HG03342 (cell line): ENCODE measurements around the gene IGBP1.
A peak's percentile ranks its signal among the peaks of the same experiment; 100 is the strongest.
"Not testable (repeated sequence)": the region's sequence is repeated elsewhere in the genome, so short reads cannot be mapped to it uniquely, and the experiment has no call there.

Source experiments
- ATAC-seq: cut with Tn5 transposase; IDR thresholded peaks from one replicate; pipeline ENCODE4 v1.9.1; 2021; ENCODE audit warnings: mild to moderate bottlenecking, moderate library complexity; ENCODE audit not compliant: unreplicated experiment

Gene IGBP1

DNA sequence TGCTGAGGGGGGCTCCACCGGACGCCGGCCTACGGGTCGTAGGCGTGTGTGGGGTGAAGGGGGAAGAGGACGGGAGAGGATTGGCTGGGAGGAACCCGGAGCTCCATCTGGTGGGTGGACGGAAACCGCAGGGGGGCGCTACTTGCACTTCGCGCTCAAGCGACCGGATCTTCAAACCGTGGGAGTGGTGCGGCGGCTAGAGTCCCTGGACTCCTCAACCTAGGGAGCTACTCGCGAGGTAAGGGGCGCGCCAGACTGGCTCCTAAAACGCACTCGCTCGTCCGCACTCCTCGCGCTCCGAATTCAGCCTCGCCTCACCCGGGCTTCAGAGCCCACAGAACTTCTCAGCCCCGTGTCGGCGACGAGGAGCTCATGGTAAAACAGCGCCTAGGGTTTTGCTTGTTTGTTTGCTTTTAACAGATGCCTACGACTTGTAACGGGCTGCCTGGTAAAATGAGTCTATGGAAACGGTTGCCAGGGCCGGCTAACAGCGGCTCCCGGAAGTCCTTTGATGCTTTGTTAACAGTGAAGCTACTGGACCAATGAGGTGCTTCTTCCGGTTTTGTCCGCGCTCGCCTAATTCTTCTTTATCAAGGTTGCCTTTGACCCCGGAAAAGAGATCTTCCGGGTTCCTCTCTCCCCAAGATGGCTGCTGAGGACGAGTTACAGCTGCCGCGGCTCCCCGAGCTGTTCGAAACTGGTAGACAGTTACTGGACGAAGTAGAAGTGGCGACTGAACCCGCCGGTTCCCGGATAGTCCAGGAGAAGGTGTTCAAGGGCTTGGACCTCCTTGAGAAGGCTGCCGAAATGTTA lies at the start of gene IGBP1:
Gene IGBP1 (plus strand): TSS at position 145 of the 813 bp plus-strand sequence. CDS start 501 bp downstream, at position 646.
- ATAC-seq: peak; percentile 84

DNA sequence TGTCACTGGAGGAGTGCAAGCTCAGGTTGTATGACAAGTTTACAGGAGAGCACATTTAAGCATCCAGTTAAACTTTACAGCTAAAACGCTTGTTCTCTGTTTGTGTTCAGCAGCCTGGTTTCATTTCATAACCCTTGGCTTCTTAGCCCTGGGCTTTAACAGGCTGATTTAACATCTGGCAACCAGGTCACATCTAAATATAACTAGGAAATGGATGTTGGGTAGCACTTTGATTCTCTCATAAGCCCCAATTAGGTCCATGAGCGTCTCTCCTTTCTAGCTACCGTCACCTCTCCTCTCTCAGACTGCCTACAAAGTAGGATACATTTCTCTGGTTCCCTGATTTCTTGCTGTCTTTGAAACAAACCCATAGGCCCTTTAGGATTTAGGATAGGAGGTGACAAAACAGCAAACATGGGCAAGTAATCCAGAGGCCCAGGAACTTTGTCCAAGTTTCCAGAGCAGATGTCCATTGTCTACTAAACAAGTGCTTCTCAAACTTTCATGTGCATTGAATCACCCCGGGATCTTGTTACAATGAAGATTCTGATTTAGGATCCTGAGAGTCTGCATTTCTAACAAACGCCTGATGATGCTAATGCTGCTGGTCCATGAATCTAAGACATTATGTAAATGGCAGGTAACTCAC lies 48.5 kb upstream of the IGBP1 start:
- no peak for ATAC-seq

DNA sequence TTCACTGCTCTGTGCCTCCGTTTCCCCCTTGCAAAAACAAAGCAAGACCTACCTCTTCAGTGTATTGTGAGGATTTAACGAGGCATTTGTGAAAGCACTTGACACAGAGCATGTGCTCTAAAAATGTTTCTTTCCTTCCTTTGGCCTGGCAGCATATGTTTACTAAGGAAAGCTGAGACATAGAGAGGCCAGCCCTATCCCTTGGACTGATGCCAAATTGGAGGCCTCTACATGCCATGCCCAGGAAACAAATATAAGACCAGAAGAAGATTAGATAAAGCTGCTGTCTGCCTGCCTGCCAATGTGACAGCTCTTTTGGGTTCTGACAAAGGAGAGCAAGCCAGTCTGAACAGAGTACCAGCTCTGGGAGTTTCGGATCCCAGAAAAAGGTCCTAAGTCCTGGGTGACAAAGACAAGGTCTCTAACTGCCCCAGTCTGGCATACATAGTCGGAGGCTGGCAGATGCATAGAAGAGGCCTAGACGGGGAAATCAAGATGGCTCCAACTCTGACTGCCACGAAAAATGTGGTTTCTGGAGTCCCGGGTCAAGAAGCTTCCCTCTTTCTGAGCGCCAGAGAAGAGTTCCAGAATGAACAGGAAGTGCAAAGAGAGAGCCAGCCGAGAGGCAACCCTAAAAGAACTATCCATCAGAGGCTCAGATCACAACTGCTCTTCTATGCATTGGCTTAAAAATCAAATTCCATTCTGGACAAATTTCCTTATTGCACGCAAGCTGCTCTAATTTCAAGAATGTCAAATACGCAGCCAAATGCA lies 45.2 kb upstream of the IGBP1 start:
- no peak for ATAC-seq

DNA sequence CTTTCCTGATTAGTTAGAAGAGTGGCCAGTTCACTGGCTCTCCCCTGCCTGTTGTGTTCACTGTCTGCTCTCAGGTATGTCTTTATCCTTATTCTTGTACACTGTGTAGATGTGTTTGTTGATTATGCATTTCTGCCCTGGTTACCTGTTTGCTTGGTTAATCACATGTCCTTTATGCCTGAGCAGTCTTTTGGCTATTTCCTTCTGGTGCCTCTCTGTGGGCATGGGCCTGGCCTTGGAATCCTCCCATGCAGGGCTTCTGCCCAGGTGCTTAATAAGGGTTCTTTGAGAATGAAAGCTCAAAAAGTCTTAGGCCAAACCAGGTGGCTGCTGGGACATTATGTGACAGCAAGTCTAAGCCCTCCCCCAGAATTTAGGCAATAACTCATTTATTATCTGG lies 44.5 kb upstream of the IGBP1 start:
- ATAC-seq: no peak

DNA sequence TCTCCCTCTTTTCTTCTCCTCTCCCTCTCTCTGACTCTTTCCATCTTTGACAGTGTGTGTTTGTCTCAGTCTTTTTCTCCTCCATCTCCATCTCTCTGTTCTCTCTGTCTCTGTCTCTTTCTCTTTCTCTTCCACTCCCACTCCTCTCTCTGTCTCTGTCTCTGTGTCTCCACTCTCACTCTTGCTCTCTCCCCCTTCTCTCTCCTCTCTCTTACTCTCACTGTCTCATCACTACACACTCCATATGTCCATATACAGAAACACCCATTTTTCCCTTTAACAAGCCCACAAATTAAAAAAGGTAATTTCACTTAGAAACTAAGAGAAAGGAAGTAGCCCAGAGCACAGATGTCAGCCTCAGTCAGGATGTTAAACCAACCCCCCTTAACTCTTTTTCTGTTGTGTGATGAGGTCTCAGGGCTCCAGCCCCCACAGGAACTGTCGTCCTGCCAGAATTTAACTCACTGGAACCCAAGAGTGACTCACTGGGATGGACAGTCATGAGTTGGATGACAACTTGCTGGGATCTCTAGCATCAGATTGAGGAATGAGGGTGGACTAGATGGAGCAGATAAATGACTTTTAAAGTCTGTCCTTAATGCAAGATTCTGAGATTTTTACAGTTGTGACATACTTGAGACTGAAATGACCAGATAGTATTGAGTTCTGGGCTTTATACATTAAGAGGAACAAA lies 43.5 kb upstream of the IGBP1 start:
- ATAC-seq: no peak

DNA sequence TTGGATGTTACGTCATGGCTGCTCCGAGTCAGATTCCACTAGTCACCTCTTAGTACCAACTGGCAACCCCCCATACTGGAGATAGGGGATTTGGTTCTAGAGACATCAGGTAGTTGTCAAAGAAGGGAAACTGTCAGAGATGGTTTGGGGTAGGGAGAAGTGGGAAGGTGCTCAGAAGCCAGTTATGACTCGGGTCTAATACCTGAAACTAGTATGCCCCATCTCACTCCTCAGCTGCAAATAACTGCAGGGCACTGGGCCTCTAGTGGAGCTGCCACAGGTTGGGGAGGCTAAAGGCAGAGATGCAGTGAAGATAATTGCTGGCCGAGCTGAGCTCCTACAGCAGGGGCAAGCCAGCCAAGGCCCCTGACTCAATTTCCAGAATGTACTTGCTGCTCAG lies 41.0 kb upstream of the IGBP1 start:
- ATAC-seq: no peak

DNA sequence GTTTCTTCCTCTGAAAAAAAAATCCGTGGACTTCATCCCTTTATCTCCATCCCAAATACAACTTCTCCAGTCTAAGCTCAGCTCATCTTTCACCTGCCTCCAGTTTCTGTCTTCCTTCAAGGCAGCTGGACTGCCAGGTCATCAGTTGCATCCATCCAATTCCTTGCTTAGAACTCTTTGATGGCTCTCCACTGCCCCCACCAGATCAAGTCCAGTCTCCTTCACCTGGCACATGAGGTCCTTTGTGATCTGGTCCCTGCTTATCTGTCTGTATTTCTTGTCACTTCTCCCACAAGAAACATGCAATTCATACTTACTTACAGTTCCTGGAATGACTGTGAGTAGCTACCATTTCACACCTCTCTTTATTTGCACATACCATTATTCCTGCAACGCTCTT lies 37.2 kb upstream of the IGBP1 start:
- no peak for ATAC-seq

DNA sequence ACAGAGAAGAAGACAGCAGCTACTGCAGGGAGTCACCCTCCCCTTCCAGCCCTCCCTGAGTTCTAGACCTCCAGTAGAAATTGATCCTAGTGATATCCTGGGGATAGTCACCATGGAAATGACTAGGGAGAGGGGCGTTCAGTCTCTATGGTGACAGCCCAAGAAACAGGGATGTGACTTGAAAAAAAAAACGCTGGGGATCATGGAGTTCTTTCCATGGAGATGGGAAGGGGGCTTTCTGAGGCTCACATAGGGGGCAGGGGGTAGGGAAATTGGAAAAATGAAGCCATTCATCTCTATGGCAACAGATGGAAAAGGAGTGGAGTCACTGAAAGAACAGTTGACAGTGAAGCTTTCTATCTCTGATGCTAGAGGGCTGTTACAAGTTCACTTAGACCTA lies 28.0 kb upstream of the IGBP1 start:
- no peak for ATAC-seq

DNA sequence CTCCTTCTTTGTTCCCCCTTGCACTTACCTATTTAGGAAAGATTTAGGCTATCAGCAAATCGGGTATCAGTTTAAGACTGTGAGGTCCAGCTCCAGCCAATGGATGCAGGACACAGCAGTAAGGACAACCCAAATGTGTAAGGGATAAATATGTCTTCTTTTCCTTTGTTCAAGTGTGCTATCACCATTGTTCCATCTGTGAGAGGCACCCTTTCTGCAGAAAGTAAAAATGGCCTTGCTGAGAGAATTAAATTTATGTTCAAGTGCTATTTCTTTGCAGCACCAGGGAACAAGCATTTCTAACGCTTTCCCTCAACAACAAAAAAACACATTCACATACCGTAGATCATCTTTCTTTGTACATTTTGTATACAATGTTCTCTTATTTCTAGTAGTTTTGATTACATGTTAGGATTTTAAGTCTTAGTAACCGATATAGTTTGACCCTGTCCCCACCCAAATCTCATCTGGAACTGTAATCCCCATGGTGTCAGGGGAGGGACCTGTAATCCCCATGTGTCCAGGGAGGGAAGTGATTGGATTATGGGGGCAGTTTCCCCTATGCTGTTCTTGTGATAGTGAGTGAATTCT lies 21.7 kb upstream of the IGBP1 start:
- not testable (repeated sequence) for ATAC-seq

DNA sequence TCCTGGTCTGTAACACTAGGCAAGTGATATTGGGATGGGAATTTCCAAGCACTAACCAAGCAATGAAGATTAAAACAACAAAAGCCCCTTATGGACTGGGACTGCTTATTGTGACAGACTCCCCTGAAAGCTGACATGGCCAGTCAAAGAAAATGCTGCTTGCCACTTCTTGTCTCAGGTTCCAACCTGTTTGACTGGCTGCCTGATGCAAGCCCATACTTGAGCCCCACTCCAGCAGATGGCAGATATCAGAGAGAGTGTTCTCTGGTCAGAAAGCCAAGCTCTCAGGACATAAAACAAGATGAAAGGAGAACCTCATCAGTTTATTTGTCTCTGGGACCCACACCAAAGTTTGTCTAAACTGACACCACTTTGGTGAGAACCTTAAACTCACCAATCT lies 15.5 kb upstream of the IGBP1 start:
- no peak for ATAC-seq

DNA sequence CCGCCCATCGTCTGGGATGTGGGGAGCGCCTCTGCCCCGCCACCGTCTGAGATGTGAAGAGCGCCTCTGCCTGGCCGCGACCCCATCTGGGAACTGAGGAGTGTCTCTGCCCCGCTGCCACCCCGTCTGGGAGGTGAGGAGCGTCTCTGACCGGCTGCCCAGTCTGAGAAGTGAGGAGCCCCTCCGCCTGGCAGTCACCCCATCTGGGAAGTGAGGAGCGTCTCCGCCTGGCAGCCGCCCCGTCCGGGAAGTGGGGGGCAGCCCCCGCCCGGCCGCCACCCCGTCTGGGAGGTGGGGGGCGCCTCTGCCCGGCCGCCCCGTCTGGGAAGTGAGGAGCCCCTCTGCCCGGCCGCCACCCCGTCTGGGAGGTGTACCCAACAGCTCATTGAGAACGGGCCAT lies 10.2 kb upstream of the IGBP1 start:
- not testable (repeated sequence) for ATAC-seq

DNA sequence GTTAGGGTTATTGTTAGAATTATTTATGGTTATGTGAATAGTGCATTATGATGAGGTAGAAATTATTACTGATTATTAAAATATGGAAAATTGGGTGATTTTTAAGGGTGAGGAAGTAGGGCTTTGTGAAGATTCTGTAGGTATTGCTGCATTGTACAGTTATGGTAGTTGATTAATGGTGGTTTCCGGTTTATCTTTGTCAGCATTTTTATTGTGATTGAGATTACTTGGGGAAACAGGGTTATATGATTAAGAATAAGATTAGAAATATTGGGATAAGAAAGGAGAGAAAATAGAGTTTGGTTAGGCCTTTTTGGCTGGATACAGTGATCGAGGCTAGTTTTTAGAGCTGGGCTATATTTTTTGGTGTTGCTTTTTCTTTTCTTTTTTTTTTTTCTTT lies 8.6 kb upstream of the IGBP1 start:
- no peak for ATAC-seq

DNA sequence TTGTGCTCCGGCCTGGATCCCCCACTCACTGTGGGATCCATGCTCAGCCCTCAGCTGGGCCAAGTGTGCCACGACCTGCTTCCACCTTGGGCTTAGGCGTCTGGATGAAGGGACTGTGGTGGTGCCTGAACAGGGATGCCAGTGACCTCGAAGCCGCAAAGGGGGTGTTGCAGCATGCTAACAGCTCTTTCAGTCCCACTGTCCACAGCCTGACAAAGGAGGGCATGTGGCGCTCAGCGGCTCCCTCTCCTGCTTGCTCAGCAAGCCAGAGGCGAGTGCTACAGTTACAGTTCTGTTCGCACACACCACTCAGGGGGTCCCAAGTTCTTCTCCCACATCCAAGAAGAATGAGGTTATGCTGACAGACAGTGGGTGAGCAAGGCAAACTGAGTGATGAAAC lies 5.2 kb upstream of the IGBP1 start:
- ATAC-seq: no peak

DNA sequence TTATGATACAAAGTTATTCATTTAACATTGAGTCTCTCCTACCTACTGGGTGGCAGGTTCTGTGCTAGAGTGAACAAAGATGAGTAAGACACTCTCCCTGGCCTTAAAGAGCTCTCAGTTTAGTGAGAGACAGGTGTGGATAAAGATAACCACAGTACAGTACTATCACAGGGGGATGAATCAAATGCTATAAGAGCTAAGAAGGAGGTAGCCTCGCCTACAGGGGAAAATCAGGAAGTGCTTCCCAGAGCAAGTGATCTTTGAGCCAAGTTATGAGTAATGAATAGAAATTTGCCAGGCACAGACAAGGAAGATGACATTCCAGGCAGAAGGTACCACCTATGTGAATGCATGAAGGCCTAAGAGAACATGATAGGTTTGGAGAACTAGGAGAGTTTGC lies 3.4 kb upstream of the IGBP1 start:
- ATAC-seq: no peak

DNA sequence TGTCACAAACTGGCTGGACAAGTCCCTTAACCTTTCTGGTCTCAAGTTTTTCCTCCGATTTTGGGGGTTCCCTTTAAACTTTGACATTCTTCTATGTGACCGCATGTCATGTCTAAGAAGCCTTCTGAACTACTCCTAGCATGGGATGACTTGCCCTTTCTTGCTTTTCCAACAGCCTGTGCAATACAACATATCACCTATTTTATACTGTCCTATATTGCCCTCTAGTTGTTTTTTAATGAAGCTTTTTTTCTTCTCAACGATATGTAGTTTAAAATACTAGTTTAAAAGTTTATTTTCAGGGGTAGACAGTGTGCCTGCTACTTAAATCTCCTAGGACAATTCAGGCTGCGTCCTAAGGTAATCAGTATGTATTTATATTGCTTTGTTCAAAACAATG lies 1.0 kb upstream of the IGBP1 start:
- no peak for ATAC-seq

DNA sequence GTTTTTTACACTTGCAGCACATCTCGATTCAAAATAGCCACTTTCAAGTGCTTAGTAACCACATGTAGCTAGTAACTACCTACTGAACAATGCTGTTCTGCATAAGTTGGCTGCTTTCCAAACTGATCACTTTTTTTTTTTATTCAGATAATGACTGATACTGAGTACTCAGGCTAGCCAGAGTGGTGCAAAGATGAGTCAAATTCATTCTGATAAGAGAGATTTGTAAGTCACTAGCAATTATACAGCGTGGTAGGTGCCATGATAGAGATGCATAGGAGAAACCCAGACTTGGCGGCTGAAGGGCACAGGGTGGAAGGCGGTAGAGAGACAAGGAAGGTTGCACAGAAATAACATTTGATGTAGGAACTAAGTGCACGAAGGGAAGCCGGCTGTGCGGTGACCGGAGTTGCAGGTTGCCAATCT lies 357 bp upstream of the IGBP1 start:
- no peak for ATAC-seq

DNA sequence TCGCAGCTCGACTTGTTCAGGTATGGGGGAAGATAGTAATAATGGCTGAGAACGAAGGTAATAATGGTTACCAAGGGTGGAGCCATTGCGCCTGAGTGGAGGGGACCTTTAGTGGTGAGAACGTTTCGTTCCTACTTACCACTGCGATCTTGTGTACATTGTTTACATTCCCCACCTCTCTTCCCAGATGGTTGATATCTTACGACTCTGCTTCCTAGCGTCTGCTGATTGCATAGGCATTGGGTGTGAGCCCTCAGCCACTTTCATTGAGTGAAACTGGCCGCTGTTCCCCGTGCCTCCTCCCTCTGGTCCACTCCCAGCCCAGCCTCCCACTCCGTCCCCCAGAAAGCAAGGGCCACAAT lies 850 bp downstream of the IGBP1 start:
- ATAC-seq: peak; percentile 10

DNA sequence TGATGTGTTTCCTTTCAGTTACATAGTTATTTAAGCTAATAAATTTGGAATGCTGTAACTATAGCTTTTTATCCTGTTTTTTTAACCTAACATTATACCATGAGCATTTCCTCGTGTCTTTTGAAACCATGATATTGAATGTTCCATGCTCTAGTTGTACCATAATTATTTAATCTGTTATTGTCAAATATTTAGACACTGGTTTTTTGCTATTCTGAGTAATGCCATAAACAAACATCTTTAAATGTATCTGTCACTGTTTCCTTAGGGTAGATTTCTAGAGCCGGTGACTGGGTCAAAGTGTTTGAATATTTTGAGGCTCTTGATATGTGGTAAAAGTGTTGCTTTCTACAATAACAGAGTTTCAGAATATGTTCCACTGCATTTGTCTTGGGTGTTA lies 5.4 kb downstream of the IGBP1 start:
- no peak for ATAC-seq

DNA sequence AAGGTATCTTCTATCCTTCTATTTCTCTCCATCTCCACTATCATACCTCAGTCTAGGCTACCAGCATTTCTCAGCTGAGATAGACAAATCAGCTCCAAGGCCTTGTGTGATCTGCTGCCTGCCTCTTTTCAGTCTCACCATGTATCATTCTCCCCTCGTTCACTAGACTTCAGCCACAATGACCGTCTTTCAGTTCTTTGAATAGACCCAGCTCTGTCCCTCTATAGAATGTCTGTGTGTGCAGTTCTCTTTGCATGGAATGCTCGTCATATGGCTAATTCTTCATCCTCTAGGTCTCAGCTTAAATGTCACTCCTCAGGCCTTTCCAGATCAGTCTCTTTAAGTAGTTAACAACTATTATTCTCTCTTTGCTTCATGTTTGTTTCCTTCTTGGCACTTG lies 6.5 kb downstream of the IGBP1 start:
- ATAC-seq: no peak

DNA sequence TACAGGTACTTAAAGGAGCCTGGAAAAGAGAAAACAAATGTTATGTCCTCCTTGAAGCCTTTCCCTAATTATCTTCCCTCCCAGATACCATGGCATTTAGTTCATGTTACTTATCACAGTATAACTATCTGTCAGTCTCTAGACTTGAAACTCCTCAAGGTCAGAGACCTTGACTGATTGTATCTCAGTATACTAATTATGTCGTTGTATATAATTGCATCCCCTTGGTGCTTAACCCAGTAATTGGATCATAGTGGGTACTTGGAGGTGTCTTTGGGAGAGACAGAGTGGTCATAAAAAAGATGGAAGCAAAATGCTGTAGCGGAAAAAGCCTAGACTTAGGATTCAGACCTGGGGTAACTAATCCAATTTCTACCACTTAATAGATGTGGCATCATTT lies 8.1 kb downstream of the IGBP1 start:
- ATAC-seq: no peak
